Measurements from ENCODE around the gene APLP2.

DNA sequence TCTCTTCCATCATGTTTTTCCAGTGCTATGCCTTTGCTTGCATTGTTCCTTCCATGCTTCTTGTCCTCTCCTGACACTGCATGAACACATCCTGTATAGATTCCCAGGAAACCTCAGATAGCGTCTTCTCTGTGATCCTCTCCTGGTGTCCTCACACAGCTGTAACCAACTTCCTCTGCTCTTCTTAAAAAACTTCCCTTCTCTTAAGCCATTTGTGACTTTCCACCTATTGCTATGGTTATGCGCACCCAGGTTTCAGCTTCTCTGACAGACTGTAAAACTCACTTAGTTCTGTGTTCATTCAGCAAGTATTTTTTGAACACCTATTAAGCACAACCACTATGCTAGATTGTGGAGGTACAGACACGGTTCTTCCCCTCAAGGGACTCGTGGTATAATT lies 5.1 kb upstream of the APLP2 start:
- TF ChIP-seq POLR2A (IDR thresholded peaks at IDR 0.05), result no peak
- TF ChIP-seq, protein P1, sequence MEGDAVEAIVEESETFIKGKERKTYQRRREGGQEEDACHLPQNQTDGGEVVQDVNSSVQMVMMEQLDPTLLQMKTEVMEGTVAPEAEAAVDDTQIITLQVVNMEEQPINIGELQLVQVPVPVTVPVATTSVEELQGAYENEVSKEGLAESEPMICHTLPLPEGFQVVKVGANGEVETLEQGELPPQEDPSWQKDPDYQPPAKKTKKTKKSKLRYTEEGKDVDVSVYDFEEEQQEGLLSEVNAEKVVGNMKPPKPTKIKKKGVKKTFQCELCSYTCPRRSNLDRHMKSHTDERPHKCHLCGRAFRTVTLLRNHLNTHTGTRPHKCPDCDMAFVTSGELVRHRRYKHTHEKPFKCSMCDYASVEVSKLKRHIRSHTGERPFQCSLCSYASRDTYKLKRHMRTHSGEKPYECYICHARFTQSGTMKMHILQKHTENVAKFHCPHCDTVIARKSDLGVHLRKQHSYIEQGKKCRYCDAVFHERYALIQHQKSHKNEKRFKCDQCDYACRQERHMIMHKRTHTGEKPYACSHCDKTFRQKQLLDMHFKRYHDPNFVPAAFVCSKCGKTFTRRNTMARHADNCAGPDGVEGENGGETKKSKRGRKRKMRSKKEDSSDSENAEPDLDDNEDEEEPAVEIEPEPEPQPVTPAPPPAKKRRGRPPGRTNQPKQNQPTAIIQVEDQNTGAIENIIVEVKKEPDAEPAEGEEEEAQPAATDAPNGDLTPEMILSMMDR (IDR thresholded peaks at IDR 0.05), result no peak
